Measurements from ENCODE around the gene SPRED3. TPM values are rescaled to one million over a fixed set of nuclear protein-coding genes. Genes with fewer than 3 reads are reported as not detected.
A peak's percentile ranks its signal among the peaks of the same experiment; 100 is the strongest.

The SPRED3 gene
- total RNA-seq, 2 donors from 2014 or later = 1.6 to 2.2 TPM

- ATAC-seq = no peak
- no peak for DNase-seq
- Mint-ChIP-seq H3K4me3 (peak overlapping the region; percentile 98), H3K4me1 (peaks cover 21% of the 10 kb centered on the region), H3K27ac (peak overlapping the region; percentile 34), H3K27me3 (no peaks in the 10 kb centered on the region), H3K36me3 (ENCODE audit: low read depth) (peaks cover 12% of the 10 kb centered on the region)
- H3K9me3 ChIP-seq (ENCODE audit: control insufficient read depth, low read length, poor library complexity, severe bottlenecking) = no peaks in the 10 kb centered on the region
These were observed 11.9 kb upstream of the SPRED3 start for GRCh38 chr19:38376576-38376975.

- ATAC-seq (no peak), DNase-seq (no peak)
- Mint-ChIP-seq H3K36me3 (ENCODE audit: low read depth) (peaks cover 12% of the 10 kb centered on the region), H3K27me3 (no peaks in the 10 kb centered on the region), H3K4me1 (peaks cover 21% of the 10 kb centered on the region), H3K27ac (no peak overlapping the region), H3K4me3 (no peak overlapping the region)
- no peaks in the 10 kb centered on the region for H3K9me3 ChIP-seq (ENCODE audit: control insufficient read depth, low read length, poor library complexity, severe bottlenecking)
These were observed 11.4 kb upstream of the SPRED3 start for GRCh38 chr19:38377052-38377451.

- Mint-ChIP-seq H3K36me3 (ENCODE audit: low read depth) (peaks cover 18% of the 10 kb centered on the region), H3K27me3 (no peaks in the 10 kb centered on the region), H3K4me3 (no peak overlapping the region), H3K4me1 (peaks cover 21% of the 10 kb centered on the region), H3K27ac (no peak overlapping the region)
- ATAC-seq (no peak), DNase-seq (no peak)
- H3K9me3 ChIP-seq (ENCODE audit: control insufficient read depth, low read length, poor library complexity, severe bottlenecking) = no peaks in the 10 kb centered on the region
These were observed 9.6 kb upstream of the SPRED3 start for GRCh38 chr19:38378866-38379265.

GRCh38 chr19:38381138-38381537, 7.4 kb upstream of the SPRED3 start:
- DNase-seq (no peak), ATAC-seq (no peak)
- no peaks in the 10 kb centered on the region for H3K9me3 ChIP-seq (ENCODE audit: control insufficient read depth, low read length, poor library complexity, severe bottlenecking)
- H3K27ac Mint-ChIP-seq = no peak overlapping the region
- peaks cover 14% of the 10 kb centered on the region for H3K36me3 Mint-ChIP-seq (ENCODE audit: low read depth)
- H3K4me3 Mint-ChIP-seq = no peak overlapping the region
- peaks cover 12% of the 10 kb centered on the region for H3K4me1 Mint-ChIP-seq
- H3K27me3 Mint-ChIP-seq = no peaks in the 10 kb centered on the region

GRCh38 chr19:38383184-38383583, 5.3 kb upstream of the SPRED3 start:
- H3K4me3 Mint-ChIP-seq = no peak overlapping the region
- H3K27me3 Mint-ChIP-seq = no peaks in the 10 kb centered on the region
- H3K4me1 Mint-ChIP-seq = peaks cover 16% of the 10 kb centered on the region

GRCh38 chr19:38383743-38384142, 4.8 kb upstream of the SPRED3 start:
- no peak for DNase-seq
- no peak for ATAC-seq
- H3K9me3 ChIP-seq (ENCODE audit: control insufficient read depth, low read length, poor library complexity, severe bottlenecking) = no peaks in the 10 kb centered on the region
- Mint-ChIP-seq H3K4me1 (peaks cover 18% of the 10 kb centered on the region), H3K4me3 (no peak overlapping the region), H3K27ac (no peak overlapping the region), H3K27me3 (no peaks in the 10 kb centered on the region), H3K36me3 (ENCODE audit: low read depth) (peaks cover 17% of the 10 kb centered on the region)

More at GRCh38 chr19:38383184-38383583, 5.3 kb upstream of the SPRED3 start:
- ATAC-seq = no peak
- H3K27ac Mint-ChIP-seq = no peak overlapping the region
- DNase-seq = no peak
- H3K36me3 Mint-ChIP-seq (ENCODE audit: low read depth) = peaks cover 17% of the 10 kb centered on the region
- no peaks in the 10 kb centered on the region for H3K9me3 ChIP-seq (ENCODE audit: control insufficient read depth, low read length, poor library complexity, severe bottlenecking)

- ATAC-seq (no peak), DNase-seq (no peak)
- no peaks in the 10 kb centered on the region for H3K9me3 ChIP-seq (ENCODE audit: control insufficient read depth, low read length, poor library complexity, severe bottlenecking)
- Mint-ChIP-seq H3K4me1 (peaks cover 19% of the 10 kb centered on the region), H3K4me3 (no peak overlapping the region), H3K27me3 (no peaks in the 10 kb centered on the region), H3K27ac (peak overlapping the region; percentile 45), H3K36me3 (ENCODE audit: low read depth) (peaks cover 15% of the 10 kb centered on the region)
These were observed 4.1 kb upstream of the SPRED3 start for GRCh38 chr19:38384209-38385027.

- Mint-ChIP-seq H3K36me3 (ENCODE audit: low read depth) (peaks cover 11% of the 10 kb centered on the region), H3K27ac (no peak overlapping the region), H3K4me3 (peak overlapping the region; percentile 31), H3K4me1 (peaks cover 22% of the 10 kb centered on the region), H3K27me3 (no peaks in the 10 kb centered on the region)
- H3K9me3 ChIP-seq (ENCODE audit: control insufficient read depth, low read length, poor library complexity, severe bottlenecking) = no peaks in the 10 kb centered on the region
- ATAC-seq (no peak), DNase-seq (no peak)
These were observed 3.3 kb upstream of the SPRED3 start for GRCh38 chr19:38385057-38385803.

GRCh38 chr19:38385804-38386257, 2.7 kb upstream of the SPRED3 start:
- DNase-seq = no peak

GRCh38 chr19:38386300-38386970, 2.1 kb upstream of the SPRED3 start:
- Mint-ChIP-seq H3K27ac (no peak overlapping the region), H3K36me3 (ENCODE audit: low read depth) (peaks cover 8% of the 10 kb centered on the region), H3K4me1 (peaks cover 24% of the 10 kb centered on the region), H3K4me3 (peak overlapping the region; percentile 50), H3K27me3 (no peaks in the 10 kb centered on the region)
- ATAC-seq (no peak), DNase-seq (no peak)
- H3K9me3 ChIP-seq (ENCODE audit: control insufficient read depth, low read length, poor library complexity, severe bottlenecking) = no peaks in the 10 kb centered on the region

More at GRCh38 chr19:38385804-38386257, 2.7 kb upstream of the SPRED3 start:
- peaks cover 22% of the 10 kb centered on the region for H3K4me1 Mint-ChIP-seq
- H3K9me3 ChIP-seq (ENCODE audit: control insufficient read depth, low read length, poor library complexity, severe bottlenecking) = no peaks in the 10 kb centered on the region
- H3K27ac Mint-ChIP-seq = no peak overlapping the region
- H3K36me3 Mint-ChIP-seq (ENCODE audit: low read depth) = peaks cover 8% of the 10 kb centered on the region
- ATAC-seq = no peak
- H3K27me3 Mint-ChIP-seq = no peaks in the 10 kb centered on the region
- H3K4me3 Mint-ChIP-seq = peak overlapping the region; percentile 50

GRCh38 chr19:38386971-38387549, 1.4 kb upstream of the SPRED3 start:
- H3K27ac Mint-ChIP-seq = peak overlapping the region; percentile 85
- ATAC-seq (no peak), DNase-seq (no peak)
- H3K9me3 ChIP-seq (ENCODE audit: control insufficient read depth, low read length, poor library complexity, severe bottlenecking) = no peaks in the 10 kb centered on the region
- peaks cover 8% of the 10 kb centered on the region for H3K36me3 Mint-ChIP-seq (ENCODE audit: low read depth)
- peaks cover 24% of the 10 kb centered on the region for H3K4me1 Mint-ChIP-seq
- H3K27me3 Mint-ChIP-seq = no peaks in the 10 kb centered on the region
- peak overlapping the region; percentile 93 for H3K4me3 Mint-ChIP-seq

GRCh38 chr19:38387550-38388348, 748 bp upstream of the SPRED3 start, which contains the start of gene GGN:
Gene GGN, minus strand, starts transcription at chr19:38388034. Its CDS starts 773 bp downstream, at chr19:38387261.
- Mint-ChIP-seq H3K27ac (peak within 1 kb of the TSS; percentile 85), H3K4me1 (peaks cover 26% of the 10 kb centered on the region), H3K27me3 (no peaks in the 10 kb centered on the region), H3K36me3 (ENCODE audit: low read depth) (peaks cover 7% of the 10 kb centered on the region), H3K4me3 (peak within 1 kb of the TSS; percentile 93)
- DNase-seq (peak; percentile 67 to 80 (median 75)), ATAC-seq (peak; percentile 81)
- H3K9me3 ChIP-seq (ENCODE audit: control insufficient read depth, low read length, poor library complexity, severe bottlenecking) = no peaks in the 10 kb centered on the region
